HG02798 (cell line): ENCODE measurements around the gene NOTCH3.

Experiments used
- ATAC-seq: cut with Tn5 transposase; IDR thresholded peaks from one replicate; pipeline ENCODE4 v1.9.1; 2021; ENCODE audit warnings: mild to moderate bottlenecking; ENCODE audit not compliant: unreplicated experiment, poor library complexity

The NOTCH3 gene

DNA sequence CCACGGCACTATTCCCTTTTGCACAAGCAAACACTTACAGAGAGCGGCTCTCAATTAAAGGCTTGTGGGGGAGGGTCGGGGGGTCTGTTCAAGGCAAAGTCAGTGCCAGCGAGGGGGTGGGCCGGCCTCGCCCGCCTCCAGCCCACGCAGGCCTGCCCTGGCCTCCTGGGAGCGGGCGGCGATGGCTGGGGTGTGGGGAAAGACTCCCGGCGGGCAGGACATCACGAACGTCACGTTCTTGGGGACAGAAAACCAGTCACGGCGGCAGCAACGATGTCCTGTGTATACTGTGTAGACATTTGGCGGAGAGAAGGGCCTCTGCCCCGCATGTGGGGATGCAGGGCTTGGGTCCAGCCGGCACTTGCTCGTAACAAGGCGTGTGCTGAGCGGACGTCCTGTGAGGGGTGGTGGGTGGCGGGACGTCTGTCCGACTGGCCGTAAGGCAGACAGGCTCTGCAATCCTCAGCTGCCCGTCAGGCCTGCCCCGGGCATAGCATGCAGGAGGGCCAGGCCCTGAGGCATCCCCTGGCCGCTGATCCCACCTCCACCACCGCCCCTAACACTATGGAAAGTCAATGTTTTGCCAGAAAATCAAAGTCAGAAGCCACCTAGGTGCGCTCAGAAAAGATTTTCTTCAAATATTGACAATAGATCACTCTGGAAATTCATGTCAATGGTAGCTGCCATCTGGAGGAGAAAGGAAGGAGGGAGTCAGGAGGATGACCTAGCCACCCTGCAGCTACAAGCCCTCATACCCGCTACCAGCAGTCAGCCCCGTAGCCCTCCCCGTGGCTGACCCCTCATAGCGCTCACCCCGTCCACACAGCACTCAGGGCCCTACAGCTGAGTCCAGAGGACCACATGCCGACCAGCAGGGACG, 37.2 kb upstream of the NOTCH3 start:
- ATAC-seq, result no peak

GRCh38 chr19:15236886-15237285, 36.1 kb upstream of the NOTCH3 start:
- ATAC-seq, result no peak

- no peak for ATAC-seq
These were observed 35.0 kb upstream of the NOTCH3 start for GRCh38 chr19:15235781-15236180.

DNA sequence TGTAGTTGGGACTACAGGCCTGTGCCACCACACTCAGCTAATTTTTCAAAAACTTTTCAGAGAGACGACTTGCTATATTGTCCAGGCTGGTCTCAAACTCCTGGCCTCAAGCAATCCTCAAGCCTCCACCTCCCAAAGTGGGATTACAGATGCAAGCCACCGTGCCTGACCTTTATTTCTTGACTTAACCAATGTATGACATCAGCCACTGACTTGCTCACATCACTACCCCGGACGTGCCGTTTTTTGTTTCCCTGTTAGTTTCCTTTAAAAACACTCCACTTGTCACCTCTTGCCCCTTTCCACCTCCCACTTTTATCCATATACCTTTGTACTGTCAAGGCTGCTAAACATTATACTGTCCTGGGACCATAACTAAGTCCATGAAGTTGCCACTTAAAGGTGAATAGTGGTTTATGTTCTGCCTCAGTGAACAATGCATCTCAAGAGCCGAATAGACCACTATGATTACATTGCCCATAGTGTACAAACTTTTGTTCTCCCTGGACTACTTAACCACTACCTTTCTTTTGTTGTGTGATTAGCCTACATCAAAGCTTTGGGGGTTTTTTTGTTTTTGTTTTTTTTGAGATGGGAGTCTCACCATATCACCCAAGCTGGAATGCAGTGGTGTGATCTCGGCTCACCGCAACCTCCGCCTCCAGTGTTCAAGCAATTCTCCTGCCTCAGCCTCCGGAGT, 33.8 kb upstream of the NOTCH3 start:
- no peak for ATAC-seq

GRCh38 chr19:15231271-15231670, 30.5 kb upstream of the NOTCH3 start:
- ATAC-seq, result no peak

DNA sequence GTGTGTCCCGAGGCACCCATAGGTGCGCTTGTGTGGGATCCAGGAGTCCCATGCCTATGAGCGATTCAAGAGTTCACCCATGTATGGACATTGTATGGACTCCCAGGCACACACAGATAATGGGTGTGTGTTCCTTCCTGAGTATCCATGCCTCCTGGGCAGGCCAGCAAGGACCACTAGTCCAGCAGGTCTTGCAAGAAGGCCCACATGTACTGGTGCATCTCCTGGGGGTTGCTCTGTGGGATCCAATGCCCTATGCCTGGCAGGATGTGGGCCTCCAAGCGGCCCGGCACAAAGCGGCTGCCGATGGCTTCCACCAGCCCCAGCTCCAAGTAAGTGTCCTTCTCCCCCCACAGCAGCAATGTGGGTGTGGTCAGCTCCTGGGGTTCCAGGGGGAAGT, 26.5 kb upstream of the NOTCH3 start:
- ATAC-seq, result no peak

DNA sequence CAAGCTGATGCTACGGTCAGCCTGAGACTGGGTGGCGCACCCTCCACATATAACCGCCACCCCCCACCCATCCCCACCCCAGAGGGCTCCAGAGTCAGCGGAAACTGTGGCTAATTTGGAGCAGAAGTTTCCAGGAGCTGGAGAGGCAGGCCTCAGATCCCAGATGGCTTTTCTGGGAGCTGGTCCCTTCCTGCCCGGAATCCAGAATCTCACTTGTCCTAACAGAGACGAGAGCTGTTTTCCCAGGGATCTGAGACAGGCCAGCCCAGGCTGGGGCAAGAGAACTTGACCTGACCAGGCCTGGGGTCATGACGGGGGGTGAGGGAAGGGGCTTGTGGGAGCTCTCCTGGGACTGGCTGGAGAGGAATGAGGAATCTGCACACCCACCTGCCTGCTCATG, 25.0 kb upstream of the NOTCH3 start:
- ATAC-seq, result no peak

GRCh38 chr19:15223649-15224361, 23.0 kb upstream of the NOTCH3 start:
- no peak for ATAC-seq

- ATAC-seq, result peak; percentile 92
These were observed 22.2 kb upstream of the NOTCH3 start for GRCh38 chr19:15222738-15223648.

DNA sequence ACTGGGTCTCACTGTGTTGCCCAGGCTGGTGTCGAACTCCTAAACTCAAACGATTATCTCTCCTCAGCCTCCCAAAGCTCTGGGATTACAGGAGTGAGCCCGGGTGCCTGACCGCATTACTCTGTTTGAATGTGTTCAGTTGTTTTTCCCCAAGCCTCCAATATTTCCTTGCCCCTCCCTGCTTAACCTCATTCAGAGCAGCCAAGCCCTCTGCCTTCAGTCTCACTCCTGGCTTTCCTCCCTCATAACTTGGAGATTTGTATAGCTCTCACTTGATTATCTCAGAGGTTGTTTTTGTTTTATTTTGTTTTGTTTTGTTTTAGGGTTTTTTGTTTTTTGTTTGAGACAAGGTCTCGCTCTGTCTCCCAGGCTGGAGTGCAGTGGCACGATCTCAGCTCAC, 20.0 kb upstream of the NOTCH3 start:
- ATAC-seq, result no peak

- ATAC-seq, result no peak
These were observed 17.7 kb upstream of the NOTCH3 start for GRCh38 chr19:15218501-15218900.

DNA sequence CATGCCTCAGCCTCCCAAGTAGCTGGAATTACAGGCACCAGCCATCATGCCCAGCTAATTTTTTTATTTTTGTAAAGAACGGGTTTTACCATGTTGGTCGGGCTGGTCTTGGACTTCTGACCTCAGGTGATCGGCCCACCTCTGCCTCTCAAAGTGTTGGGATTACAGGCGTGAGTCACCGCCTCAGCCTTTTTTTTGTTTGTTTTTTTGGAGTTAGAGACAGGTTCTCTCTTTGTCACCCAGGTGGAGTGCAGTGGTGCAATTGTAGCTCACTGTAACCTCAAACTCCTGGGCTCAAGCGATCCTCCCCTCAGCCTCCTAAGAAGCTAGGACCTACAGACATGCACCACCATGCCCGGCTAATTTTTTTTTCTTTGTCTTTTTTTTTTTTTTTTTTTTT, 15.6 kb upstream of the NOTCH3 start:
- no peak for ATAC-seq

GRCh38 chr19:15213715-15214381, 13.1 kb upstream of the NOTCH3 start:
- no peak for ATAC-seq

- ATAC-seq, result no peak
These were observed 11.9 kb upstream of the NOTCH3 start for GRCh38 chr19:15212711-15213110.

DNA sequence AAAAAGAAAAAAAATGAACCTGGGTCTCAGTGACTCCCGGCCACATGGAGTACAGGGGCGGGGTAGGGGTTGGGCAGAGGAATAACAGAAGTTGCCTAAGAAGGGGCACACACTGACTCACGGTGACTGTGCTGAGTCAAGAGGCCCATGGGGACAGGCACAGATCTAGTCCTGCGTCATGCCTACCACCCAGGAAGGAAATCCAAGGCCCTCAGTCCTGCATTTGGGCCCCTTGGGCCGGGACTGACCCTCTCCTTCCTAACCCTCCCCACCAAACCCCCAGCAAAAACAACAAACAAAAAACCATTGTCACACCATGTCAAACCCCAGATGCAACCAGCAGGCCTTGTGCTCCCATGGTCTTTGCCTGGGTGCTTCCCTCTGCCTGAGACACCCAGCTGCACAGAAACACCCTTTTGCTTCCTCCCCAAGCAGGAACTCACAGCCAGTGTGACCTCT, 9.6 kb upstream of the NOTCH3 start:
- no peak for ATAC-seq

DNA sequence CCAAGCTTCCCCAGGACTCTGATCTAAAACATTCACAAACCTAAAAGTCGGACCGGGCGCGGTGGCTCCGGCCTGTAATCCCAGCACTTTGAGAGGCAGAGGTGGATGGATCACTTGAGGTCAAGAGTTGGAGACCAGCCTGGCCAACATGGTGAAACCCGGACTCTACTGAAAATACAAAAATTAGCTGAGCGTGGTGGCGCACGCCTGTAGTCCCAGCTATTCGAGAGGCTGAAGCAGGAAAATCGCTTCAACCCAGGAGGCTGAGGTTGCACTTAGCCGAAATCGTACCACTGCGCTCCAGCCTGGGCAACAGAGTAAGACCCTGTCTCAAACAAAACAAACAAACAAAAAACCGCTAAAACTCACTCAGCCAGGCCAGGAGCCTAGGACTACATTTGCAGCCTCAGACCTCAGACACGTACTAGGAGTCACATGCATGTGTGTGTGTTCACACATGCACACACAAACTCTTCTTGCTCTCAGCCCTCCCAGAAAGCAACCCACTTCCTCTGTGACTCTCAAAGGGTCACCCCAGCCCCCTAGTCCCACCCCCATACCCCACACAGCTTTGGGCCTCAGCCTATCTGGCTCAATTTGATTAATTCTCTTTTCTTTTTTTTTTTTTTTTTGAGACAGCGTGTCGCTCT, 704 bp upstream of the NOTCH3 start:
- ATAC-seq, result no peak

DNA sequence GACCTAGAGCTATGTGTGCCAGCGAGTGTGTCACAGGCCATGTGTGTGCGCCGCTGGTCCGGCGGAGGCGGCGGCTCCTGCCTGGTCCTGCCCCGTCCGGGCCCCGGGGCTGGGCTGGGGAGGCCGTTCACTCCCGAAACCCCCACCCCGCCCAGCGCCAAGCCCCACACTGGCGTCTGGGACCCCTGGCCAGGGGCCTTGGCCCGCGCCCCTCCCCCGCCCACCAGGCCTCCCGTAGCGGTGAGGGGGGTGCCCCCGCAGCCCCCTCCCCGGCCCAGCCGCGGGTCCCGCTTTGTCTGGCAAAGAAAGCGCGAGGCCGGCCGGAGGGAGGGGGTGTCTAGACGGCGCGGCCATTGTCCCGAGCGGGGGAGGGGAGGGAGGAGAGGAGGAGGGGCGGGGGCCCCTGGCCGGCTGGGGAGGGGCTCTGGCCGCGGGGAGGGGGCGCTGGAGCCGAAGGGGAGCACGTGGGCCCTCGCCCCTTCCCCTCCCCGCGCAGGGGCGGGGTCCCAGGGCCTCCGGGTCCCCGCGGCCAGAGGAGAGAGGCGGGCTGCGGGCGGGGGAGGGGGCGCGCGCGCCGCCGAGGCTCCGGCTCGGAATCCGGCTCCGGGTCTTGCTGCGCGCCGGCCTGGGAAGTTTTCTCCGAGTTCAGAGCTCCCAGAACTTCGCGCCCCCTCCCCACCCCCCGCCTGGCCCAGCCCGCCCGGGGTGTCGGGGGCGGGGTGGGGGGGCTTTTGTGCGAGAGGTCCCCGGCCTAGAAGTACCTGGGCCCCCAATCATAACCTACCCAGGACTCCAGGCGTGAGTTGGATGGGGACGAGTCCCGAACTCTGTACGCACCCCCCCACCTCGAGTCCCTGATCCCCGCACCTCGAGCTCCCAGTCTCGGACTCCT, 888 bp downstream of the NOTCH3 start:
- ATAC-seq, result no peak
